Activated naive CD4-positive, alpha-beta T cell treated with anti-CD3 and anti-CD28 coated beads, Interleukin-2, amount 50 U/mL, for 72 hours (primary cell): ENCODE data around the gene SAV1. TPM values are rescaled to one million over a fixed set of nuclear protein-coding genes. Genes with fewer than 3 reads are reported as not detected.

Source experiments
- ATAC-seq, 2 donors: fragments of 150-1000 bp; cut with Tn5 transposase; 2 replicates each; pipeline ENCODE4 v1.10.0; 2021; ENCODE audit warnings: mild to moderate bottlenecking in 2 of 2, moderate library complexity in 2 of 2
- DNase-seq, 2 donors: peaks; one replicate each; pipeline ENCODE4 v3.0.0; 2021 to 2022; ENCODE audit warnings: low spot score in 2 of 2
- H3K27ac Mint-ChIP-seq, 2 donors: one replicate each; pipeline ENCODE4 v1.8.0; 2022; ENCODE audit warnings: mild to moderate bottlenecking in 2 of 2, mixed read lengths in 2 of 2
- H3K36me3 Mint-ChIP-seq, 2 donors: one replicate each; pipeline ENCODE4 v1.8.0; 2022; ENCODE audit warnings: mixed read lengths in 2 of 2
- H3K9me3 Mint-ChIP-seq, 2 donors: one replicate each; pipeline ENCODE4 v1.8.0; 2022; ENCODE audit warnings: mixed read lengths in 2 of 2
- total RNA-seq, 2 donors: library from RNA; stranded (reverse); gene quantifications; one replicate each; pipeline ENCODE4 v1.2.3, GENCODE V29; 2022

The SAV1 gene
- total RNA-seq, 2 donors from 2014 or later: 7.1 to 13.9 TPM

GRCh38 chr14:50600849-50601248 lies 67.3 kb downstream of the SAV1 start:
- H3K36me3 Mint-ChIP-seq: no peaks in the 10 kb centered on the region
- H3K27ac Mint-ChIP-seq: no peak overlapping the region
- DNase-seq (no peak), ATAC-seq (no peak)
- H3K9me3 Mint-ChIP-seq: no peaks in the 10 kb centered on the region

DNA sequence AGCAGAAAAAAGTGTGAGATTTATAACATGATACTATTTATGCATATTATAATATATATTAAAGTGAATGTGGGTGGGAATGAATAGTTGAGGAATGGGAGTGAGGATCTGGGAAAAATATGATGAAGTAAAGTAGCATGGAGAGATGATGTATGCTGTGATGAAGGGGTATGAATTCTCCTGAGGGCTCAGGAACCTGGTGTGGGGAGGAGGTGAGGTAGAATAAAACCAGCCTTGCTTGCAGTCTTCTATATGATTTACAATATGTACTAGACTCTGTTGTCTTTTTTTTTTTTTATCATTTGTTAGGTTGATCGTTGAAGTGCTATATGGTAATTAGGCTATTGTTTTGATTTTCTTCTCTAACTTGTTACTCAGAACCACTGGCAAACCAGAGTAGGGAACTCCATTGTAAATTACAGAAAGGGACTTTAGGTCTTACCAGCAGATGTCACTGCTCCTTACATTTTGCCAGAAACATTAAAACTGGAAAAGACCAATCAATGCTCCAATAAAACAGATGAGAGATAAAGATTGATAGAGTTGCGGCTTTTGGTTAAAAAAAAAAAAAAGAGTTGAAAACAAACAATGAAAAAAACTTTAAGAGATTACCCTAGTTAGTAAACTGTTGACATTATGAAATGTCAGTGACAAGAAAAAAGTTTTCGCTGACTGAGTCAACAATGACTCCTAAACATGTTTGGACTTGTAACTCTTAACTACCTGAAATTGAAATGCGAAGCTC lies 68.2 kb downstream of the SAV1 start:
- DNase-seq: no peak
- H3K36me3 Mint-ChIP-seq: no peaks in the 10 kb centered on the region
- no peak for ATAC-seq
- H3K27ac Mint-ChIP-seq: no peak overlapping the region
- H3K9me3 Mint-ChIP-seq: no peaks in the 10 kb centered on the region

- no peak for DNase-seq
- no peak for ATAC-seq
- H3K36me3 Mint-ChIP-seq: no peaks in the 10 kb centered on the region
- H3K27ac Mint-ChIP-seq: no peak overlapping the region
- no peaks in the 10 kb centered on the region for H3K9me3 Mint-ChIP-seq
These were observed 69.3 kb downstream of the SAV1 start for GRCh38 chr14:50598765-50599164.

DNA sequence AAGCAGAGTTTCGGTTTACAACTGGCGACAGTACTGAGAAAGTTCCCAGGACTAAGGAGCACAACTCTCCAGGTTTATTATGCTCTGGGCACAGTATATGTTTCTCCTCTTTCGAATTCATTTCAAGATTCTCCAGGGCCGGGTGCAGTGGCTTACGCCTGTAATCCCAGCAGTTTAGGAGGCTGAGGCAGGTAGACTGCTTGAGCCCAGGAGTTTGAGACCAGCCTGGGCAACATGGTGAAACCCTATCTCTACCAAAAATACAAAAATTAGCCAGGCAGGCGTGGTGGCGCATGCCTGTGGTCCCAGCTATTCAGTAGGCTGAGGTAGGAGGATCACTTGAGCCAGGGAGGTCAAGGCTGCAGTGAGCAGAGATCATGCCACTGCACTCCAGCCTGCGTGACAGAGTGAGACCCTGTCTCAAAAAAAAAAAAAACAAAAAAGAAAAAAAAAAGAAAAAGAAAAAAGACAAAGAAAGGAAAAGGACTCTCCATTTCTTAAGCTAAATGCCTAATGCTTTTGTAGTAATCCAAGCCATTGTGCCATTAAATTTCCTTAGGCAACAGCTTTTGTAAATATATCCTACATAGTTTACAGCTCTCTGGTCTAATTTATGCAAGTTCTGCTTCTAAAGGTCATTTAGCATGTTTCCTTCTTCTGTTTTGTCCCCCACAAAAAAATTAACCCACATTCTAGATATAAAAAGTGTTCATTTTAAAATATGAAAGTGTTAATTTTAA lies 73.4 kb downstream of the SAV1 start:
- no peaks in the 10 kb centered on the region for H3K9me3 Mint-ChIP-seq
- no peak for ATAC-seq
- H3K36me3 Mint-ChIP-seq: no peaks in the 10 kb centered on the region
- H3K27ac Mint-ChIP-seq: no peak overlapping the region
- no peak for DNase-seq

DNA sequence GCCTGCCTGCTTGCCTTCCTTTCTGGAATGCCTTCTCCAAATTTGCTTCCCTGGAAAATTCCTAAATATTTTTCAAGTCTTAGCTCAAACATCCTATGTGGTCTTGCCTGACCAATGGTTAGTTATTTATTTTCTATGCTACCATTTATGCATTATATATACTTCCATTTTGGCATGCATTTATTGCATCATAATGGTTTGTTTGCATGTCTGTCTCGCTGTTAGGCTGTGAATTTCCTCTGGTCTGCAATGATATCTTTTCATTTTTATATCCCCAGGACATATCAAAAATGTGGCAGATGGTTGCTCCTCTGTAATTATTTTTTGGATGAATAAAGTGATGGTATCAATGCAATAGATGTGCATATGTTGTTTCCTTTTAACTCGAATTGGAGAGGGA lies 77.6 kb downstream of the SAV1 start:
- no peaks in the 10 kb centered on the region for H3K36me3 Mint-ChIP-seq
- ATAC-seq (no peak), DNase-seq (no peak)
- H3K27ac Mint-ChIP-seq: no peak overlapping the region
- no peaks in the 10 kb centered on the region for H3K9me3 Mint-ChIP-seq

Other genes with a start within 250 kb of the SAV1 start
- 10 to 100 TPM; 16.8 to 17.8 TPM for gene MAP4K5, start 135.7 kb downstream of the SAV1 start, total RNA-seq
- 1 to 10 TPM; 1.3 to 1.6 TPM for gene ATL1, start 108.2 kb downstream of the SAV1 start, total RNA-seq
- 10 to 100 TPM; 29.5 to 61.4 TPM for gene NIN, start 162.9 kb upstream of the SAV1 start, total RNA-seq
- gene ABHD12B, start 203.7 kb upstream of the SAV1 start, total RNA-seq: not detected